Neural cell (in vitro differentiated cells): ENCODE data around the gene HTR2B.

Experiments used
- EZH2 ChIP-seq: fragments of 200-600, 300-800 bp; shearing (Covaris generic), sonication (generic); IDR thresholded peaks from 2 replicates; pipeline ENCODE4 v1.6.1; 2014; ENCODE audit warnings: antibody characterized with exemption, low read length, borderline replicate concordance, mild to moderate bottlenecking; ENCODE audit not compliant: insufficient read depth, poor library complexity, severe bottlenecking
- MXI1 ChIP-seq: fragments of 450-650 bp; conservative IDR thresholded peaks from 2 replicates; pipeline ENCODE4 v1.6.1; 2014; ENCODE audit warnings: antibody characterized with exemption, mild to moderate bottlenecking; ENCODE audit not compliant: poor library complexity, severe bottlenecking
- POLR2AphosphoS5 ChIP-seq: IDR thresholded peaks from 2 replicates; pipeline ENCODE4 v1.6.1; 2012
- TAF1 ChIP-seq: IDR thresholded peaks from 2 replicates; pipeline ENCODE4 v1.6.1; 2012; ENCODE audit warnings: low read depth
- TF ChIP-seq, protein P1 (sequence below): fragments of 450-650 bp; IDR thresholded peaks from 2 replicates; pipeline ENCODE4 v1.5.1; 2014; ENCODE audit warnings: antibody characterized with exemption, mild to moderate bottlenecking, moderate library complexity; ENCODE audit not compliant: poor library complexity, severe bottlenecking
- TF ChIP-seq, protein P2 (sequence below): IDR thresholded peaks from 2 replicates; pipeline ENCODE4 v1.6.1; 2012; ENCODE audit warnings: borderline replicate concordance

DNA sequence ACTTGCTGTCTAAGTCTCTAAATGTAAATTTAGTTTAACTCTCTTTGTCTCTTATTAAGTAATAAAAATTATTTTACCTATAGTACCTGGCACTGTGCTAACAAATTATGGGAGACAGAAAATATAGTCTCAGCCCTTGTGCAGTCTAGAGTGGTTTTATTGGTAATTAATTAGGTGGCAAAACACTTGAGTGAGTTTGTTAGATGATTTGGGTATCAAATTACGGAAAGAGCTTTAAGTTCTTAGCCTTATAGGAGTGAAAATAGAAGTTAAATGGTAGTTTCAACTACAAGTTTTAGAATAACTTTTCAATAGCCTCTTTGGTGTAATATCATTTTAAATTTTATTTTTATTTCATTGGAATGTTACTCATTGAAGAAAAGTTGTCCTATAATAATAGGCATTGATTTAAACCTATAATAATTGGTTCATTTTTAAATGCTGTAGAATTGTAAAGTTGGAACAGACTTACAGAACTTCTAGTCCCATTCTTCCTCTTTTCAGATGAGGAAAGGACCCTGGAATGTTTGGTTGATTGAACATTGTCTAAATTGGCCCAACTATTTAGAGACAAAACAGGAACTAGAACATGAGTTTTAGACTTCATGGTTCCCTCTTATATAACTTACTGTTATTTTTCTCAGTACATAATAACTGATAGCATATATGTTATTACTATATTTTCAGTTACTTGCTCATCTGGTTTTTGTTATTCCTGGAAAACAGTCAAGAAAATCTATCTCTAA, 10.2 kb upstream of the HTR2B start:
- TF ChIP-seq, protein P1, sequence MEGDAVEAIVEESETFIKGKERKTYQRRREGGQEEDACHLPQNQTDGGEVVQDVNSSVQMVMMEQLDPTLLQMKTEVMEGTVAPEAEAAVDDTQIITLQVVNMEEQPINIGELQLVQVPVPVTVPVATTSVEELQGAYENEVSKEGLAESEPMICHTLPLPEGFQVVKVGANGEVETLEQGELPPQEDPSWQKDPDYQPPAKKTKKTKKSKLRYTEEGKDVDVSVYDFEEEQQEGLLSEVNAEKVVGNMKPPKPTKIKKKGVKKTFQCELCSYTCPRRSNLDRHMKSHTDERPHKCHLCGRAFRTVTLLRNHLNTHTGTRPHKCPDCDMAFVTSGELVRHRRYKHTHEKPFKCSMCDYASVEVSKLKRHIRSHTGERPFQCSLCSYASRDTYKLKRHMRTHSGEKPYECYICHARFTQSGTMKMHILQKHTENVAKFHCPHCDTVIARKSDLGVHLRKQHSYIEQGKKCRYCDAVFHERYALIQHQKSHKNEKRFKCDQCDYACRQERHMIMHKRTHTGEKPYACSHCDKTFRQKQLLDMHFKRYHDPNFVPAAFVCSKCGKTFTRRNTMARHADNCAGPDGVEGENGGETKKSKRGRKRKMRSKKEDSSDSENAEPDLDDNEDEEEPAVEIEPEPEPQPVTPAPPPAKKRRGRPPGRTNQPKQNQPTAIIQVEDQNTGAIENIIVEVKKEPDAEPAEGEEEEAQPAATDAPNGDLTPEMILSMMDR: no peak
- TF ChIP-seq, protein P2, sequence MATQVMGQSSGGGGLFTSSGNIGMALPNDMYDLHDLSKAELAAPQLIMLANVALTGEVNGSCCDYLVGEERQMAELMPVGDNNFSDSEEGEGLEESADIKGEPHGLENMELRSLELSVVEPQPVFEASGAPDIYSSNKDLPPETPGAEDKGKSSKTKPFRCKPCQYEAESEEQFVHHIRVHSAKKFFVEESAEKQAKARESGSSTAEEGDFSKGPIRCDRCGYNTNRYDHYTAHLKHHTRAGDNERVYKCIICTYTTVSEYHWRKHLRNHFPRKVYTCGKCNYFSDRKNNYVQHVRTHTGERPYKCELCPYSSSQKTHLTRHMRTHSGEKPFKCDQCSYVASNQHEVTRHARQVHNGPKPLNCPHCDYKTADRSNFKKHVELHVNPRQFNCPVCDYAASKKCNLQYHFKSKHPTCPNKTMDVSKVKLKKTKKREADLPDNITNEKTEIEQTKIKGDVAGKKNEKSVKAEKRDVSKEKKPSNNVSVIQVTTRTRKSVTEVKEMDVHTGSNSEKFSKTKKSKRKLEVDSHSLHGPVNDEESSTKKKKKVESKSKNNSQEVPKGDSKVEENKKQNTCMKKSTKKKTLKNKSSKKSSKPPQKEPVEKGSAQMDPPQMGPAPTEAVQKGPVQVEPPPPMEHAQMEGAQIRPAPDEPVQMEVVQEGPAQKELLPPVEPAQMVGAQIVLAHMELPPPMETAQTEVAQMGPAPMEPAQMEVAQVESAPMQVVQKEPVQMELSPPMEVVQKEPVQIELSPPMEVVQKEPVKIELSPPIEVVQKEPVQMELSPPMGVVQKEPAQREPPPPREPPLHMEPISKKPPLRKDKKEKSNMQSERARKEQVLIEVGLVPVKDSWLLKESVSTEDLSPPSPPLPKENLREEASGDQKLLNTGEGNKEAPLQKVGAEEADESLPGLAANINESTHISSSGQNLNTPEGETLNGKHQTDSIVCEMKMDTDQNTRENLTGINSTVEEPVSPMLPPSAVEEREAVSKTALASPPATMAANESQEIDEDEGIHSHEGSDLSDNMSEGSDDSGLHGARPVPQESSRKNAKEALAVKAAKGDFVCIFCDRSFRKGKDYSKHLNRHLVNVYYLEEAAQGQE: no peak
- TF ChIP-seq TAF1: no peak
- TF ChIP-seq EZH2: no peak
- TF ChIP-seq POLR2AphosphoS5: no peak
- no peak for TF ChIP-seq MXI1
